HL-60 (cell line): Measurements from ENCODE around the gene CDC37.

Experiments used
- DNase-seq, 2 experiments: peaks; one replicate each; pipeline ENCODE4 v3.0.0-alpha.2; 2010 to 2020; ENCODE audit warnings: low read depth in 1 of 2, low spot score in 1 of 2
- H3K27ac ChIP-seq: fragments of 250-450 bp; sonication (Bioruptor Pico); replicated peaks from 2 replicates; pipeline ENCODE4 v1.5.1; 2020; ENCODE audit warnings: mild to moderate bottlenecking, moderate library complexity
- H3K27me3 ChIP-seq: fragments of 250-450 bp; sonication (Bioruptor Pico); 2 replicates; pipeline ENCODE4 v1.5.1; 2021; ENCODE audit warnings: mild to moderate bottlenecking, moderate library complexity; ENCODE audit not compliant: insufficient read depth, poor library complexity, severe bottlenecking
- H3K4me3 ChIP-seq: replicated peaks from 2 replicates; pipeline ENCODE4 v1.5.1; 2011; ENCODE audit warnings: mild to moderate bottlenecking, control low read depth, low read length; ENCODE audit not compliant: insufficient read depth
- CTCF ChIP-seq: IDR thresholded peaks from one replicate; pipeline ENCODE4 v1.5.1; 2011; ENCODE audit warnings: low read length, control low read depth, inconsistent platforms; ENCODE audit not compliant: insufficient read depth
- GABPA ChIP-seq: IDR thresholded peaks from 2 replicates; pipeline ENCODE4 v1.6.1; 2012; ENCODE audit warnings: low read depth
- POLR2AphosphoS5 ChIP-seq: IDR thresholded peaks from 2 replicates; pipeline ENCODE4 v1.6.1; 2012; ENCODE audit warnings: low read depth
- REST ChIP-seq: IDR thresholded peaks from 2 replicates; pipeline ENCODE4 v1.6.1; 2012; ENCODE audit warnings: low read depth; ENCODE audit not compliant: insufficient replicate concordance
- SPI1 ChIP-seq: IDR thresholded peaks from 2 replicates; pipeline ENCODE4 v1.6.1; 2012; ENCODE audit warnings: low read depth, mild to moderate bottlenecking, borderline replicate concordance

The CDC37 gene

GRCh38 chr19:10430505-10431253 is 27.3 kb upstream of the CDC37 start:
- H3K4me3 ChIP-seq: no peak overlapping the region
- no peak overlapping the region for H3K27ac ChIP-seq
- TF ChIP-seq GABPA (no peak), REST (no peak), SPI1 (no peak), CTCF (no peak), POLR2AphosphoS5 (no peak)
- H3K27me3 ChIP-seq: peaks cover 33% of the 10 kb centered on the region
- DNase-seq: no peak

- Histone ChIP-seq H3K4me3 (no peak overlapping the region), H3K27ac (no peak overlapping the region), H3K27me3 (peaks cover 33% of the 10 kb centered on the region)
- TF ChIP-seq SPI1 (no peak), CTCF (no peak), REST (no peak), GABPA (no peak), POLR2AphosphoS5 (no peak)
- DNase-seq: no peak
Observed at GRCh38 chr19:10428996-10429381, 25.6 kb upstream of the CDC37 start.

GRCh38 chr19:10427169-10427568 is 23.8 kb upstream of the CDC37 start:
- Histone ChIP-seq H3K27me3 (peaks cover 37% of the 10 kb centered on the region), H3K27ac (no peak overlapping the region), H3K4me3 (no peak overlapping the region)
- no peak for DNase-seq
- no peak for TF ChIP-seq GABPA
- TF ChIP-seq POLR2AphosphoS5: no peak
- TF ChIP-seq REST: no peak
- TF ChIP-seq CTCF: no peak
- no peak for TF ChIP-seq SPI1
